ENCODE measurements around the gene RNH1. TPM values are rescaled to one million over a fixed set of nuclear protein-coding genes. Genes with fewer than 3 reads are reported as not detected.

RNH1 gene
- total RNA-seq, 2 donors from 2014 or later: 97.8 to 153 TPM

DNA sequence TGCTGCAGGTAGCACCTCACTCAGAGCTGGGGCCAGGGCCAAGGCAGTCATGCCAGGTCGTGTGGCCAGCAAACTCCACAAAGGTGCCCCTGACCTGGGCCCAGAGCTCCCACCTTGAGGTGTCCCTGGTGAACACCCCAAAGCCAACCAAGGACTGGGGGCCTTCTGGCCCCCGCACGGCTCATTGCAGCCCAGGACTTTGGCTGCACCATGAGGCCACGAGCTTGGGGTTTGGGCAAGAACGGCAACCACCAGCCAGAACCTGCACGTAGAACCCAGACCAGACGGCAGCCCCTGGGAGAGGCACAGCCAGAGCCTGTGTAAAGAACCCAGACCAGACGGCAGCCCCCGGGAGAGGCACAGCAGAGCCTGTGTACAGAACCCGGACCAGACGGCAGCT, 38.1 kb upstream of the RNH1 start:
- ATAC-seq (no peak), DNase-seq (no peak)
- intact Hi-C loops (cut with DNase I): no loop called here
- H3K36me3 ChIP-seq (replicated peaks in 1 of 2; ENCODE audit: insufficient read depth in 1 of 2, low read depth in 2 of 2): no peaks in the 10 kb centered on the region
- H3K27me3 ChIP-seq: no peaks in the 10 kb centered on the region
- H3K27ac ChIP-seq: no peak overlapping the region
- no peaks in the 10 kb centered on the region for H3K9me3 ChIP-seq
- H3K4me1 ChIP-seq: no peaks in the 10 kb centered on the region
- no peak for TF ChIP-seq POLR2A (IDR thresholded peaks at IDR 0.05)
- TF ChIP-seq, protein P1, sequence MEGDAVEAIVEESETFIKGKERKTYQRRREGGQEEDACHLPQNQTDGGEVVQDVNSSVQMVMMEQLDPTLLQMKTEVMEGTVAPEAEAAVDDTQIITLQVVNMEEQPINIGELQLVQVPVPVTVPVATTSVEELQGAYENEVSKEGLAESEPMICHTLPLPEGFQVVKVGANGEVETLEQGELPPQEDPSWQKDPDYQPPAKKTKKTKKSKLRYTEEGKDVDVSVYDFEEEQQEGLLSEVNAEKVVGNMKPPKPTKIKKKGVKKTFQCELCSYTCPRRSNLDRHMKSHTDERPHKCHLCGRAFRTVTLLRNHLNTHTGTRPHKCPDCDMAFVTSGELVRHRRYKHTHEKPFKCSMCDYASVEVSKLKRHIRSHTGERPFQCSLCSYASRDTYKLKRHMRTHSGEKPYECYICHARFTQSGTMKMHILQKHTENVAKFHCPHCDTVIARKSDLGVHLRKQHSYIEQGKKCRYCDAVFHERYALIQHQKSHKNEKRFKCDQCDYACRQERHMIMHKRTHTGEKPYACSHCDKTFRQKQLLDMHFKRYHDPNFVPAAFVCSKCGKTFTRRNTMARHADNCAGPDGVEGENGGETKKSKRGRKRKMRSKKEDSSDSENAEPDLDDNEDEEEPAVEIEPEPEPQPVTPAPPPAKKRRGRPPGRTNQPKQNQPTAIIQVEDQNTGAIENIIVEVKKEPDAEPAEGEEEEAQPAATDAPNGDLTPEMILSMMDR (IDR thresholded peaks at IDR 0.05): no peak
- WGBS, 2 donors: 81 to 97% methylated on average over 5 to 7 of the region's 11 CpGs
- no peak overlapping the region for H3K4me3 ChIP-seq

DNA sequence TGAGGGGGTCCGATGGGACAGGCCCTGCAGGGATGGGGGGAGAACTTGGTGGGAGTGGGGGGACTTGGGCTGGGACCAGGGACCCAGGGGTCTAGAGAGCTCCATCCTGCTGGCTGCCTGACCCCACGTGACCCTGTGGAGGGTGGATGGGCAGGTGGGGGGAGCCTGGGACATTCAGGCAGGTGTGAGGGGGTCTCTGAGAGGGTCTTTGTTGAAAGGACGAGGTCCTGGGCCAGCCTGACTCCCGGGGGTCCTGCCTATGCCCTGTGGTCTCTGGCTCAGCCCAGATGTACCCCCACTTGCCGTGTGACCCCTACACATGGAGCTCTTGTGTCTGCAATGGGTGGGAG, 37.8 kb upstream of the RNH1 start:
- intact Hi-C loops (cut with DNase I): no loop called here
- ATAC-seq: no peak
- no peaks in the 10 kb centered on the region for H3K36me3 ChIP-seq (replicated peaks in 1 of 2; ENCODE audit: insufficient read depth in 1 of 2, low read depth in 2 of 2)
- no peaks in the 10 kb centered on the region for H3K9me3 ChIP-seq
- DNase-seq: no peak
- H3K27ac ChIP-seq: no peak overlapping the region
- no peaks in the 10 kb centered on the region for H3K27me3 ChIP-seq
- 73 to 86% methylated on average over 1 to 4 of the region's 5 CpGs for WGBS, 2 donors
- TF ChIP-seq, protein P1 (IDR thresholded peaks at IDR 0.05): no peak
- no peak for TF ChIP-seq POLR2A (IDR thresholded peaks at IDR 0.05)
- H3K4me1 ChIP-seq: no peaks in the 10 kb centered on the region
- no peak overlapping the region for H3K4me3 ChIP-seq

DNA sequence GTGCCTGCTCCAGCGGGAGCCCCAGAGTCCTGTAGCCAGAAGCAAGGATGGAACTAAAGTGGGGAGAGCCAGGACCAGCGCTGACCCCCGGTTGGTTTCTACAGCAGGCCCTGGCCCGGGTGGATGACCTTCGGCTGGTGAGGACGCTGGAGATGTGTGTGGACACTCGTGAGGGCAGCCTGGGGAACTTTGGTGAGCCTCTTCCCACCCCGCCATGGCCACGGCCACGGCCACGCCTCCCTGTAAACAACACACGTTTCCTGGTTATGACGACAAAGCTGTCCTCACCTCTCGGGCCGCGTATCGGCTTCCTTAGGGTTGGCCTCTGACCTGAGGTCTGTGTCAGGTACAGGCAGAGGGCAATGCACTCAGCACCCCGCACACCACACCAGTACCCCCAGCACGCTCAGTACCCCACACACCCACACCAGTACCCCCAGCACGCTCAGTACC, 34.4 kb upstream of the RNH1 start:
- 86 to 89% methylated on average over 7 to 19 of the region's 20 CpGs for WGBS, 2 donors
- Histone ChIP-seq H3K9me3 (no peaks in the 10 kb centered on the region), H3K27ac (no peak overlapping the region), H3K4me3 (no peak overlapping the region), H3K27me3 (no peaks in the 10 kb centered on the region), H3K4me1 (peaks cover 19% of the 10 kb centered on the region), H3K36me3 (replicated peaks in 1 of 2; ENCODE audit: insufficient read depth in 1 of 2, low read depth in 2 of 2) (no peaks in the 10 kb centered on the region)
- no peak for DNase-seq
- no peak for TF ChIP-seq POLR2A (IDR thresholded peaks at IDR 0.05)
- TF ChIP-seq, protein P1 (IDR thresholded peaks at IDR 0.05): no peak
- intact Hi-C loops (cut with DNase I): no loop called here
- ATAC-seq: no peak

DNA sequence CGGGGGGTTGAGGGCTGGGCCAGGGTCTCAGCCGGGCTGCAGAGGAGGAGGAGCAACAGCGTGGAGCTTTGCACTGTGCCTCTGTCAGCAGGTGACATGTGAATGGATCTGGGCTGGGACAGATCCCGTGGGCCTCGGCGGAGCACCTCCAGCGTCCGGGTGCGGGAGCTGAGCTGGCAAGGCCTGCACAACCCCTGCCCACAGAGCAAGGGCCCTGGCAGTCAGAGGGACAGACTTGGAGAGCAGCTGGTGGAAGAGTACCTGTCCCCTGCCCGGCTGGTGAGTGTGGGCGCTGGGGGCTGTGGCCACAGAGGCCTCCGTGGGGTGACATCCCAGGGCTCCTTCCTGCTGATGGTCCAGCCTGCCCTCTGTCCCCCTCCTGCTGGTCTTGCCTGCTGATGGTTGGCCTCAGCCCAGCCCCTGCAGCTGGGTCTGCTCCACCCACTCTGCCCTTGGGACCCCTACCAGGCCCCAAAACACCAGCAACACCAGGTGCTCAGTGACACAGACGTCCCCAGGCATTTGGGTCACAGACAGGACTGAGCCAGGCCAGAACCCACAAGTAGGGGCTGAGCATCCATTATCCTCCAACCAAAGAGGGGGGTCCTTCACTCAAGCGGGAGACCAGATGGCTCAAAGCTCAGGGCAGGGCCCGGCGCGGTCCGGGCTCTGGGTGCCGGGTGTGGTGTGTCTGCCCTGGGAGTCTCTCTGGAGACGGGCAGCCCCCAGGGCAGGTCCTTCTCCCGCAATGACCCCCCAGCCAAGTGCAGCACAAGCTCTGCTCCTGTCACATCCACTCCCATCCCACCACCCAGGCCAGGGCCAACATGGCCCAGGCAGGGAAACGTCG, 33.8 kb upstream of the RNH1 start:
- ATAC-seq (no peak), DNase-seq (peak in 1 of 4 donors; percentile 10)
- Histone ChIP-seq H3K27me3 (no peaks in the 10 kb centered on the region), H3K27ac (no peak overlapping the region), H3K4me3 (no peak overlapping the region), H3K9me3 (no peaks in the 10 kb centered on the region), H3K36me3 (replicated peaks in 1 of 2; ENCODE audit: insufficient read depth in 1 of 2, low read depth in 2 of 2) (no peaks in the 10 kb centered on the region), H3K4me1 (peaks cover 26% of the 10 kb centered on the region)
- intact Hi-C loops (cut with DNase I): no loop called here
- TF ChIP-seq, protein P1 (IDR thresholded peaks at IDR 0.05): no peak
- 89 to 96% methylated on average over 9 to 20 of the region's 23 CpGs for WGBS, 2 donors

DNA sequence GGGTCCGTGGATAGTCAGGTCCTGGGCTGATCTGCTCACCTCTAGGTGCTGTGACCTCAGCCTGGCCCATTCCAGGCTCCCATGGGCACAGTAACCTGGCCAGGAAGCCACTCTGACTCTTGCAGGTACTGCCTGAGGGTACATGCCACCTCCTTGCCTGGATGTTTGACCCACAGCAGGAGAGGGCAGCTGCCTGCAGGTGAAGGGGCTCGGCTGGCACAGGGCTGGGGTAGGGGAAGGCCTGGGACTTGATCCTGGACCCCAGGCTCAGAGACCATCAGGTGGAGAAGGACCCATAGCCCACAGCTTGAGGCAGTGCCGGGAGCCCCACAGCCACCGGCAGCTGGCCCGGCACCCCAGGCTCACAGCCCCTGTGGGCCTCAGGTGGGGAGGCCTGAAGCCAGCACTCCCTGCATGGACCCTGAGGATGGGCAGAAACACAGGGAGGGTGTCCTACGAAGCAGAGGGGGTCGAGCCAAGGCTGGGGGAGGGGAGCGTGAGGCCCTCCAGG, 33.0 kb upstream of the RNH1 start:
- no peak overlapping the region for H3K4me3 ChIP-seq
- no peak overlapping the region for H3K27ac ChIP-seq
- peaks cover 26% of the 10 kb centered on the region for H3K4me1 ChIP-seq
- no peaks in the 10 kb centered on the region for H3K36me3 ChIP-seq (replicated peaks in 1 of 2; ENCODE audit: insufficient read depth in 1 of 2, low read depth in 2 of 2)
- no peaks in the 10 kb centered on the region for H3K27me3 ChIP-seq
- DNase-seq: no peak
- 91% methylated on average over 5 of the region's 8 CpGs for WGBS, 2 donors
- ATAC-seq: no peak
- intact Hi-C loops (cut with DNase I): no loop called here
- no peak for TF ChIP-seq POLR2A (IDR thresholded peaks at IDR 0.05)
- TF ChIP-seq, protein P1 (IDR thresholded peaks at IDR 0.05): no peak
- H3K9me3 ChIP-seq: no peaks in the 10 kb centered on the region

All from body of pancreas (tissue), 4 donors.